HUDEP-2 (cell line): ENCODE results near the gene SLAMF1.

Experiments
- DNase-seq, 76 experiments: peaks; one replicate each; lab custom pipeline; 2025; ENCODE audit not compliant: unreplicated experiment in 76 of 76; lab: John Stamatoyannopoulos, UW

Gene SLAMF1, protein sequence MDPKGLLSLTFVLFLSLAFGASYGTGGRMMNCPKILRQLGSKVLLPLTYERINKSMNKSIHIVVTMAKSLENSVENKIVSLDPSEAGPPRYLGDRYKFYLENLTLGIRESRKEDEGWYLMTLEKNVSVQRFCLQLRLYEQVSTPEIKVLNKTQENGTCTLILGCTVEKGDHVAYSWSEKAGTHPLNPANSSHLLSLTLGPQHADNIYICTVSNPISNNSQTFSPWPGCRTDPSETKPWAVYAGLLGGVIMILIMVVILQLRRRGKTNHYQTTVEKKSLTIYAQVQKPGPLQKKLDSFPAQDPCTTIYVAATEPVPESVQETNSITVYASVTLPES

DNA sequence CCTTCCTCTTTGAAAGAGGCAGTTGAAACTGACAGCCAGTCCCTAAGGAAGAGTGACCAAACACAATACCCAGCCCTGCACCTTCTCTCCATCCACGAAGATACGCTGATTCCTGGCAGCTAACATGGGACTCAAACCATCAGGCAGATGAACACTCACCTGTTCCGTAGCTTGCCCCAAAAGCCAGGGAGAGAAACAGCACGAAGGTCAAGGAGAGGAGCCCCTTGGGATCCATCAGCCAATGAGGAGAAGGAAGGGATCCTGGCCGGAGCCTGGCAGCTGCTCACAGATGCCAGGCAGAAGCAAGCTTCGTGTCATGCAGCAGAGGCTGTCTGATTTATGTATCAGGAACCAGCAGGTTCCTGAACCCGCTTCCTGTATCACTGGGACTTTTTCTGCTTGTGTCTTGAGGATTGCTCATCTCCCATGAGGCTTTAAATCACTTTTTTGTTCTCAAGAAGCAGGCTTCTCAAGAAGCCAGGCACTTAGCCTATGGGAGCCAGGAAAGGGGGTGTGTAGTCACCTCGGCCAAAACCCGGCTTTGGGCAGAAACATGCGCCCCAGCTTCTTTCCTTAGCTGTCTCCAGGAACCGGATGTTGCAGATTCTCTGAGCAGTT, at the start of gene SLAMF1:
Gene SLAMF1, minus strand, starts transcription at position 334 of the 618 bp plus-strand sequence. Its CDS starts 99 bp downstream, at position 235.
- no peak for DNase-seq

DNA sequence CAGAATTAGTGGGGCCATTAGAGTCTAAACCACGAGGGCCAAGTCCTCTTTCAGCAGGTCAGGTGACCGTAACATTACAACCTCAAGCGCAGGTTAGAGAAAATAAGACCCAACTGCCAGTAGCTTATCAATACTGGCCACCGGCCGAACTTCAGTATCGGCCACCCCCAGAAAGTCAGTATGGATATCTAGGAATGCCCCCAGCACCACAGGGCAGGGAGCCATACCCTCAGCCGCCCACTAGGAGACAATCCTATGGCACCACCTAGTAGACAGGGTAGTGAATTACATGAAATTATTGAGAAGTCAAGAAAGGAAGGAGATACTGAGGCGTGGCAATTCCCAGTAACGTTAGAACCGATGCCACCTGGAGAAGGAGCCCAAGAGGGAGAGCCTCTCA, 45.5 kb upstream of the SLAMF1 start:
- DNase-seq = peak in 17 of 76 experiments; percentile 1 to 45 (median 10)

DNA sequence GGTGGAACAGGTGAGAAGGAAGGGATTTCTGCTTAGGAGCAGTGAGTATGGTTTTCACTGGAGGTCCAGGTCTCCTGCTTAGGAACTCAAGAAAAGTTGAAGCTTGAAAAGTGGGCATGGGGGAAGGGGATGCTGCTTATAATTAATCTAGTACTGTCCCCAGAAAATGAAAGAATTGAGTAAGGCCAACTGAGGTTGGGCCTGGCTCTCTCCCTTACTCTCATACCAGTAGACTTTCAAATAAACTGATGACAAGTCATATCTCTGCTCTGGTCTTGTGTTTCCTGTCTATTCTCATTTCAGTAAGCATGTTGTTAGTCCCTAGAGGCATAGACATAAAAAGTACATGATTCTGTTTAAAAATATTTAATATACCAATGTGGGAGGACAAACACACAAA, 38.4 kb upstream of the SLAMF1 start:
- no peak for DNase-seq

DNA sequence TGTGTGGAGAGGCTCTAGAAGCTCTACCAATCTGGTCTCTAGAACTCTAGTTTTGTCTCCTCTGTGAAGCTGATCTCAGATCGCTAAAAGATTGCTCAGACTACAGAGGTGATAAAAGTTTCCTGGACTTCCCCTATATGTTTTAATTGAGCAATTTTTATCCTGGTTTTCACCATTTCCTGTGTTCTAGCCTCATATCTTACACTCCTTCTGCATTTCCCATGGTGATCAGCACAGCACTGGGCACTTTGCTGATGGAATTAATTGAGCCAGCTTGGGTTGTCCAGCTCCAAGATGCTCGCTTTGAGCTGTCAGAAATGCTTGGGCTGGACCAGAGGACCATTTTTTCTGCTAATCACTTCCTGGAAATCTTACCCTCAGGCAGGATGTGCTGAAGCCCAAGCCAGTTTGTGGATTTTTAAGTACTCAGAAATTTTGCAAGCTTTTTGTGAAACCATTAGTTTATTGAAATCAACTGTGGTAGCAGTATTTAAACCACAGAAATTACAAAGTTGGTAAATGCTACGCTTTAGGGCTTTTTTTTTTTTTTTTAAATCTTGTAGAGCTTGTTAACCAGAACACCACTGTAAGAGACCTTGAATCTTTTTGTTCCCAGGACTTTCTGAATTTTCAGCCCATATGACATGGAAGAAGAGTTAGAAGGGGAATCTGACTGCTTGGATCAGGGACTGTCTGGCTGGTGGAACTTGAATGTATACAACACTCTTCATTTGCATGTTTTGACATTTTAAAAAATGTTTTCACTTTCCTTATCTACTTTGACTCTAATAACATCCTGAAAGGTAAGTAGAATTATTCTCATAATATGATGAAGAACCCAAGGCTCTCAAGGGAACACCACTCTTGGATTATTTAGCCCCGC, 36.4 kb upstream of the SLAMF1 start:
- DNase-seq = no peak

DNA sequence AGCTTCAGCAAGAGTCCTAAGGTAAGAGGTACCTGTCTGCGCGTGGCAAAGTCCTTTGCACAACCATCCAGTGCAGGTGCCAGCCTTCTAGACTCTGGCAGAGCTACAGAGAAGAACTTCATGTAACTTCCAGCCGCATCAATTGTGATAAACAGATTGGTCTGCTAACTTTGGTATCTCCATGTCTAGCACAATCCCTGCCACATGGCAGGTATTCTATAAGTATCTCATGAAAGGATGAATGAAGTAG, 35.0 kb upstream of the SLAMF1 start:
- DNase-seq = no peak

DNA sequence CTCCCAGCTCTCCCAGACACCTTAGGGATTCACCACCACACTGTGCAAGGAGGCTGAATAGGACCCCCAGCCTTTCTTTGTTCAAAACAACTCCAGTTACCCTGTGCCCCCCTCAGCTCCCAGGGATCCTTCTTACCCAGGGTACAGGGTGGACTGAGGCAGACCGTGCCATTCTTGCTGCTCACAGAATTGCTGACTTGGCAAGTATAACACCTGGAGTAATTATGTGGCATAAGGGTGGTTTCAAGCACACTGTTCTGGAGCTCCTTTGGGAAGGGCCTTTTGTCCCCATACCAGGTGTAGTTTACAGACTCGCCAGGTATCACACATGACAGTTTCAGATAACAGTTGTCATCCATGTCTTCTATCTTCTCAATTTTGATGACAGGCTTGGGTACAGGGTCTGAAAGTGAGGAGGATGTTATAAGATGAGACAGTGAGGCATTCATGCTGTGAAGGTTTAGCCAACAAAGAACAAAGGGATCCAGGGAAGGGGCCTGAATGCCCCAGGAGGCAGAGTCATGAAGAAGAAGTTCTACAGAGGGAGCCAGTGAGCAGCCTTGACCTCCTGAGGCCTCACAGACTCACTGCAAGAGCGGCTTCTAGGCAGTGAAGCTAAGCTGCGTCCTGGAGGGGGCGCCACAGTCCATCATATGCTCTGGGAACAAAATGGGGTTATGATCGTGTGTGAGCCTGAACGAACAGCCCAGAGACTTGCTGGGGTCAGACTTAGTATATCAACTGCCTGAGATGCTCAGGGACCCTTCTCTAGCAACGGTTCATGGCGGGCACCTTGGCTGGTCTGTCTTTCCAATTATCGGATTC, 34.4 kb upstream of the SLAMF1 start:
- DNase-seq = peak in 71 of 76 experiments; percentile 3 to 86 (median 53)

DNA sequence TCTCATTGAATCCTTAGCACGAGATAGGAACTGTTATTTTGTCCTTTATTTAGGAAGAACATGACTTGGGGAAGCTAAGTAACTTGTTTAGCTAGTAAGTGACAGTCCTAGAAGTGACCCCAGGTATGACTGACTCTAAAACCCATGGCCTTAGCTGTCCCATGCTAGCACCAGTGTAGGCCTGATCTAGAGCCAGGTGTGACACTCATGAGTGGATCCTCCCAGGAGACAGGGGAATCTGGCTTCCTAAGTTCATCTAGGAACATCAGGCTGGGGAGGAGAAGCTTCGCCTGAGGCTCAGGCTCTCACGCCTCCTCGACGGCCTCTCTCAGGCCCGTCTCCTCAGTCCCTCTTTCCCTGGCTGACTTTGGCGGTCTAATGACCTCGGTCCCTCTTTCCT, 33.6 kb upstream of the SLAMF1 start:
- no peak for DNase-seq

DNA sequence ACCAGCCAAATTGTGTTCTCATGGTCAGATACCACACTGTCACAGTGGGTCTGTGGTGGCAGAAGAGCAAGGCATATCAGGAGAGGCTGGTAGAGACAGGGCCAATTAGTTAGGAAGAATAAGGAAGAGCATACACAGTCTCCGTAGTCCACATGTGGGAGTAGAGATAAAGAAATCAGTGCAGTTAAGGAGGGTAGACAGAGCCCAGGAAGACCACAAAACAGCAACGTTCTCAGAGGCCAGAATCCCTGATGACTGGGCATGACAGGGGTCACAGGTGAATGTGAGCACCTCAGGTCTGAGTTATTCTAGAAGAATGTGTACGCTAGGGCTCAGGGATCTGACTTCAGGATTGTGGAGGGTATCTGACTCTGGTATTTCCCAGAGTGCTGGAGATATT, 33.0 kb upstream of the SLAMF1 start:
- DNase-seq = no peak

DNA sequence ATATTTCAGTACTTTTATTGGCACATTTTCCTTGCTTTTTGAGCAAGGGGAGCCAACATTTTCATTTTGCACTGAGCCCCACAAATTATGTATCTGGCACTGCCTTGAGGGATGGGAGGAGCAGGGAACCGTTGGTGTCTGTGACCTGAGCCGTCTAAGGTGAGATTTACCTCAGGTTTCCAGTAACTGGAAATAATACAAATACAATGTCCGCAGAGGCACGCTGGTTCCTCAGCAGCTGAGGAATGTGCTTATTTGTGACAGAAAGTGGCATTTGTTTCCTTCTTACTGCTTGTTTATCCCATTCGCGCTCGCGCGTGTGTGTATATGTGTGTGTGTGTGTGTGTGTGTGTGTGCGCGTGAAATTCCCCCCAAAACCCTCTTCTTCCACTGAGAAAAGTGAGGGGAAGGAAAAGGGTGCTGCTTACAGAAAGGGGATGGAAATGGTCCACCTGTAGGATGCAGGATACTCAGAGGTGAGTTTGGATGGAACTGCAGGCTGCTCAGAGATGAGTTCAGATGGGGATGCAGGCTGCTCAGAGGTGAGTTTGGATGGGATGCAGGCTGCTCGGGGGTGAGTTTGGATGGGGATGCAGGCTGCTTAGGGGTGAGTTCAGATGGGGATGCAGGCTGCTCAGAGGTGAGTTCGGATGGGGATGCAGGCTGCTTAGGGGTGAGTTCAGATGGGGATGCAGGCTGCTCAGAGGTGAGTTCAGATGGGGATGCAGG, 30.2 kb upstream of the SLAMF1 start:
- DNase-seq = no peak

DNA sequence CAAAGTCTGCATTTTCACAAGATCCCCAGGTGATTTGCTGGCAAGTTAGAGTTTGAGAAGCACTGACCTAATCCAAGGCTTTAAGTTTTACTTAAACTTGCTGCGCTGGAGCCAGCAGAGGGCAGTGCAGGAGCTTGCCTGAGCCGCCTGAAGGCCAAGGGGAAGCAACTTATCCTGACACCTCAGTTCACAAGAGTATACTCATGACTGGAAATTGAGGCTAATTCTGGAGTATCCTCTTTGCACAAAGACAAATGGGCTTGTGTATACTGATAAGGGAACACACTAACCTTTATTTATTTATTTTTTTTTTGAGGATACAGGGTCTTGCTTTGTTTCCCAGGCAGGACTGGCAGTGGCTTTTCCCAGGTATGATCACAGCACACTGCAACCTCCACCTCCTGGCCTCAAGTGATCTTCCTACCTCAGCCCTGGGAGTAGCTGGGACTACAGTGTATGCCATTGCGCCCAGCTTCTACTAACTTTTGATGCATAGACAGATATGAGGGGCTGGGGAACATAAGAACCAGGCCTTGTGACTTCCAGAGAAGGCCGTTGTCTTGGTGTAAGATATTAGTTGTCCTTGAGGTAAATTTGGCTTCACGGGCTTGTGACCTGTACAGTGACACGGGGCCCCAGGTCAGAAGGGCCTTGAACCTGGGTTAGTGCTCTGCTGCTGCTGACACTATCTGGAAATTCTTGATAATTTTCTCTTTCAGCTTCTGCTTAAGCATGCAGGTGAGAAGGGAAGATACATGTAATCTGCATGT, 29.0 kb upstream of the SLAMF1 start:
- DNase-seq = peak in 47 of 76 experiments; percentile 1 to 62 (median 28)

DNA sequence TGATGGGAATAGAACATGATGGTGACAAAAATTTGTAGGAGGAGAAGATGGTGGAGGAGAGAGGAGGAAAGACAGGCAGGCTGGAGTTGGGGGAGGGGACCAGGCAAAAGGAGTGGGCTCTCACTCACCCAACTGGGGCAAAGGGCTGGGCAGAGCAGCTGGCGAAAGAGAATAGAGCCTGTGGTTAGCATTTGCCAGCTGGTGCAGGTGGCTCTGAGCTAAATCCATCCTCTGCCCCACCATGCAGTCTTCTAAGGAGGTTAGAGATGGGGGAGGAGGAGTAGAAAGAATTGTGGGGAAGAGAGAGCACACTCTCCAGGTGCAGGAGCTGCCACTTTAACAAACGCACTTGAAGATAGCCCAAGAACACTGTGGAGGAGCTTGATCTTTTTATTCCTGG, 27.6 kb upstream of the SLAMF1 start:
- DNase-seq = no peak

DNA sequence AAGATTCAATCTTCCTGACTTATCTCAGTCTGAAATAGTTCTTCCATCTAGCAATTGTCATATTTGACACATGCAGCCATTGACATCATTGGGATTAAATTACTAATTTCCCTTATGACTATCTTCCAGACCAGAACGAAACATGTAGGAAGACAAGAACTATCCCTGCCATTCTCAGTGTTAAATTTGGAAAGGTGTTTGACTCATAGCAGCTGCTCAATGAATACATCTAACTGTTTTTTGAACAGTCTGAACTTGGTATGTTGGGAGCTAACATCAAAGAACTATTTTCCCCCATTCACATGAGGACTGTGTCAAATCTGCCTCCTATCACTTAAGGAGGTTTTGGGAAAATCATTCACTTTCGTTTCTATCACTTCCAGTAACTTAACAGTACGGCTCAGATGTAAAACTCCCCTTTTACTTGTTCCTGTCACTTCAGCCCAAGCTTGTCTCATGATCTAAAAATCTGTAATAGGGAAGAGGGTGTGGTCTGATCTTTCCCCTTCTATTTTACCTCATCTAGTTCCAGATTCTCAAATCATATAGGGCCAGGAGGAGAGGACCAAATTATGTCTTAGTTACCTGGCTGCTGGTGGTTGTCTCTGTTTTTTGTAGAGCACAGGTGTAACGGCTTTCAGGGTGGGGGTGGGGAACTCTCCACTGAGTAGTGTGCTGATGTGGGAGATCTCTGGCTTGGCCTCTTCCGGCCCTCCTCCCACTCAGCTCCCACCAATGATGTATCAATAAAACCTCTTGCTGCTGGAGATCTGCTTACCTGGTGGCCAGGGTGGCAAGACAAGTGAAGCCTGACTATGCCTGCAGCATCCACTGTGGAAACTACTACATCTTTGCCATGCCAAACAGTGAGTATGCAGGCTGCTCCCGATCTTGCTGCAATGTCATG, 26.2 kb upstream of the SLAMF1 start:
- DNase-seq = no peak

DNA sequence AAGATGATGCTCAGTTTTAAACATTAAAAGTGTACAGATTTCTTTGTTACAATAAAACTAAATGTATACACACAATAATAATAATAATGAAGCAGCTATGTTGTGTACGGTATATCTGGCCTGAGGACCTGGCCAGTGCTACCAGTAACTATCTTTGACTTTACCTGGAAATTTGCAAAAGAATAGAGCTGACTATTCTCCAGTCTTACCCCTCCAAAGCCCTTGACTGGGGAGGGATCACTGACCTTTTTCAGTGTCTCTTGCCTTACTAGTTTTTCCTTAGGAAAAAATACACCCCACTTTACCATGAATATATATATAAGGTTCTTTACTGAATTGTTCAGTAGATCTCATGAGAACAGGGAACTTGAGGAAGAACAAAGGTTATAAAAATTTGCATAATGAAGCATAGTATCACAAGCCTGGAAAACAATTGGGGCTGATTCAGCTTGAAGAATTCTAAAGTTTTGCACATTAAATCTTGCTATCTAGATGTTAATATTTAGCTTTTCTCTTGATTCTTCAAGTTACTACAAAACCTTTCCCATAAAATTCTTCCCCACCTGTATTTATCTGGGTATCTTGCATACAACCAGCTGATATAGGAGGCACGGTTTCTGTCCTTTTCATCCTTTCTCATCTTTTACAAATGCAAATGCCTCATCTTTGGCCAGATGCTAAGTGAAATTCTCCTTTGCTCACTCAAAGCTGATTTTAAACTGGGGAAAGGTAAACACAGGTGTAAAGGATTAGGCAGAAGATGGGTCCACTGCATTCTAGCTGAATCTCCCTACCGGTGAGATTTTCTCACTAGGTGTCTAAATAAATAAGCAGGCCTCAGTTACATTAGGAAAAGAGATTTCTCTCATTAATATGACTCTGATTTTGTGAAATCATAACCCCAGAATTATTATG, 25.0 kb upstream of the SLAMF1 start:
- DNase-seq = no peak

DNA sequence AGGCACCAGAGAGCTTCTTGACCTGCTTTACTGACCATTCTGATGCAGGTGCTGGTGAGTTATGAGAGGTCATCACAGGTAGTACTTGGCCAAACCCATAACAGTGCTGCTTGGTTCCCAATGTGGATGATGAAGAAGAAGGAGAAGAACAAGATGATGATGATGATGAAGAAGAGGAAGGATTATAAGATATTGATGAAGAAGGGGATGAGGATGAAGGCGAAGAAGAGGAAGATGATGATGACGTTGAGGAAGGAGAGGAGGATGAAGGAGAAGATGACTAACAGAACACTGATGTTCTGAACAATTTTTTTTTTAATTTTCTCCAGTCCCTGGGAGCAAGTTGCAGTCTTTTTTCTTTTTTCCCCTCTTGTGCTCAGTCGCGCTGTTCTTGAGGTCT, 23.9 kb upstream of the SLAMF1 start:
- DNase-seq = no peak

DNA sequence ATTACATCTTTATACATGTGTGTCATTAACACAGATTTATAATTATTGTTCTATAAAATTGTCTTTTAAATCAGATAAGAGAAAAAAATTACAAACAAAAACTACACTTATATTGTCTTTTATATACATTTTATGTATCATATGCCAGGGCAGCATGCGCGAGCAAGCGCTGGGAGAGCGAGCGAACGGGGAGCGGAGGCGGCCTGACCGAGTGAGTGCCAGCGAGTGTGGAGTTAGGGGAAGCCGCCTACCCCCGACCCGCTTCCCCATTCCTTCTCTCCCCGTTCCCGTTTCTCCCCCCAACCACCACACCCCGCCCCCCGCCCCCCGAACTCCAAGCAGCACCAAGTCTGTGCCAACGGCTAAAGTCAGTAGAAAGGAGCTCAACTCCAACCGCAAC, 23.0 kb upstream of the SLAMF1 start:
- no peak for DNase-seq

DNA sequence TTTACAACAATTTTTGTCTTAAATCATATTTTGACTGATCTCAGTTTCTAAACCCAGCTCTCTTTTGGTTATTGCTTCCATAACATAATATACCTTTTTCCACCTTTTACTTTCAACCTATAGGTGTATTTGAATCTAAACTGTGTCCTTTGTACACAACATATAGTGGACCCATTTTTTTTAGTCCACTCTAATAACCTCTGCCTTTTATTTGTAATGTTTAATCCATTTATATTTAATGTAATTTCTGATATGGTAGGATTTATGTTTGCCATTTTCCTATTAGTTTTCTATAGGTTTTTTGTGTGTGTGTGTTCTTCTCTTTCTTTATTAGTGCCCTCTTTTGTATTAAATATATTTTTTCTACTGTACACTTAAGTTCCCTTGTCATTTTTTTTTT, 22.4 kb upstream of the SLAMF1 start:
- no peak for DNase-seq

DNA sequence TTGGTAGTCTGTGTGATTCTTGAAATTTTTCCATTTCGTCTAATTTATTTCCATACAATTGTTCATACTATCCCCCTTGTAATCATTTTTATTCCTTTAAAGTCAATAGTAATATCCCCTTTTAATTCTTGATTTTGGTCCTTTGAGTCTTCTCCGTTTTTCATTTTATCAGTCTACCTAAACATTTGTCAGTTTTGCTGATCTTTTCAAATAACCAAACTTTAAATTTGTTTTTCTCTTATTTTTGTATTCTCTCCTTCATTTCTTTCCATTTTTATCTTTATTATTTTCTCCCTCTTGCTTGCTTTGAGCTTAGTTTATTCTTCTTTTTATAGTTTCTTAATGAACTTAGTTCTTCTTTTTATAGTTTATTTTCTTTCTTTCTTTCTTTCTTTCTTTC, 21.1 kb upstream of the SLAMF1 start:
- DNase-seq = no peak

DNA sequence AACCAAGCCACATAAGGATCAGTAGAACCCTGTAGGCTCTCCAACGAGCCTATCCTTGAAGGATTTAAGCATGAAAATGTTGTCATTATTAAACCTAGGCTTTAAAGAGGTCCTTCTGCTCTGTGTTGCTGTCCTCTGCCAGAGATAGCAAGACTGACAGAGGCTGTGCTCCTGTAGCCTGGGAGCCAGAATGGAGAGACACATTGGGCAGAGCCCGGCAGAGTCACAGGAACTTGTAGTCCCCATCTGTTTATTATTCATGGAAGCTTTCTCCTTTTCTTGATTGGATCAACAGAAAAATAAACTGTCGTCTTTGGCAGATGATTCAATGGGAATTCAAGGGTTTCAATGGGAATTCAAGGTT, 19.2 kb upstream of the SLAMF1 start:
- DNase-seq = no peak
